ENCODE measurements around the gene AGAP3.

The AGAP3 gene

DNA sequence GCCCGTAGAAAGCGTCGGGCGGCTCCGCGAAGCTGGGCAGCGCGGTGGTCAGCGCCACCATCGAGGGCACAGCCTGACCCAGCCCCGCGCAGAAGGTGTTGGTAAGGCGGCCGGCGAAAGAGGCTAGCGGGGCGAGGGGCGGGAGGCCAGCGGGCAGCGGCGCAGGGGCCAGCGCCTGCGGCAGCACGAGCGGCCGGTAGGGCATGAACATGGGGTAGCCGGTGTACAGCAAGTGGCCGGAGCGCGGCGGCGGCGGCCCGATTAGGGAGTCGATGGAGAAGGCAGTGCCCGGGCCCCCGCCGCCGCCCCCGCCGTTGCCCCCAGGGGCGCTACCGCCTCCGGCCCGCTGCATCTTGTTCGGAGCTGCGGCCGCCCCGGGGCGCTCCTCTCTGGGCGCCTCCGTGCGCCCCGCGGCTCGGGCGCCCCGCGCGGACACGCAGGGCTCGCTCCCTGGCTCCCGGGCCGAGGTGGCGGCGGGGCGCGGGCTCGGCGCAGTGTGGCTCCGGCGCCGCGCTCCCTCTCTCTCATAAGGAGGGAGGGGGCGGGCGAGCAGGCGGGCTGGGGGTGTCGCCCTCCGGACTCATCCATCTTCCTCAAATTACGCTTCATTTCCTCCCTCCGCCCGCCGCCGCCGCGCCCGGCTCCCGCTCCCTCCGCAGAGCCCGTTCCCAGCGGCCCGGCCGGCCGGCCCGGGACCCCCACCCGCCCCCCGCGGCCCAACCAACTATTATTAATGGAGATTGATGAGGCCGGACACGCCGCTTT is 81.1 kb downstream of the AGAP3 start, which contains the start of gene GBX1:
GBX1 (minus strand) TSS at position 498 of the 765 bp plus-strand sequence; CDS start at position 352, 146 bp downstream.
- no peak for DNase-seq (ENCODE audit: low read depth)

DNA sequence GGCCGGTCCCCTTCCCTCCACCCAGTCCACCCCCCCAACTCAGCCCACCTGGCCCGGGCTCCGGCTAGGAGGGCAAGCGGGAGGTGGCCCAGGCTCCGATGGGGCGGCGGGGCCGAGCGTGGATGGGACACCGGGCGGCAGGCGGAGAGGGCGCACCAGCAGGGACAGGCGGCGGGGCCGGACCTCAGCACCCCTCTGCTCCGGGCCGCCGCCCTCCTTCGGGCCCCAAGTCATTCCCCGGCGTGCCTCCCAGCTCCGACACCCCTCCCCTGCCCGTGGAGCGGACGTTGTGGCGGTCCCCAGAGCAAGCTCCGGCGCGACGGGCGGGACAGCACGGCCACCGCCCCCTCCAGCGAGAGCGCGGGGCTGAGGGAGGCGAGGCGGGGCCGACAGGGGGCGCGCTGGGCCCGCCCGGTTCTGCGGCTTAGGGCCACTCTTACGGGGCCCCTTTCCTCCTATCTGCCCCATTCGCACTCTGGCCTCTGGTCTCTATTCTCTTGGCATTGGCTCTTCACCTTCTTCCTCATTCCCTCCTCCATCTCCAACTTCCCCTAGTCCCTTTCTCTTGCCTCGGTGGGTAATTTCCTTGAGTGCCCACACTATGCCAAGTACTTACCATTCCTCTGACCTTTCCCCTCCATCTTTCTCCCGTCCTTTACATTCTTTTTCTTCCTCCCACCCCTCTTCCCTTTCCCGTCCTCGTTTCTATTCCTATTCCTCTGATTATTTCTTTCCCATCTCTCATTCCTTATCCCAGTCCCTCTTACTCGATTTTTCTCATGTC is 81.9 kb downstream of the AGAP3 start:
- no peak for DNase-seq (ENCODE audit: low read depth)

DNA sequence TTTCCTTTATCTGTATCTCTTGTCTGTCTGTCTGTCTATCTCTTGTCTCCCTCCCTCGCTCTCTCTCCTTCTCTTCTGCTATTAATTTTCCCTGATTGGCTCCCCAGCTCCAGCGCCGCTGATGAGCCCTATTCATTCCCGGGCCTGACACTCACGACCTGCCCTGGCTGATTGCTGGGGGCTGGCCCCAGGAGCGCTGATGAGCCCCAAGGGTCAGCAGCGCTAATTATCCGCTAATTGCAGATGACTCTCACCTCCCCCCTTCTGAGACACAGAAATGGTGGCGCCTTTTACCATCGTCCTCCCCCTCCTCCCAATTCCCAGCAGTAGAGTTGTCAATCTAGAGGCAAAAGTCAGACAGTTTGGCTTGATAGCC is 82.5 kb downstream of the AGAP3 start:
- no peak for DNase-seq (ENCODE audit: low read depth)

DNA sequence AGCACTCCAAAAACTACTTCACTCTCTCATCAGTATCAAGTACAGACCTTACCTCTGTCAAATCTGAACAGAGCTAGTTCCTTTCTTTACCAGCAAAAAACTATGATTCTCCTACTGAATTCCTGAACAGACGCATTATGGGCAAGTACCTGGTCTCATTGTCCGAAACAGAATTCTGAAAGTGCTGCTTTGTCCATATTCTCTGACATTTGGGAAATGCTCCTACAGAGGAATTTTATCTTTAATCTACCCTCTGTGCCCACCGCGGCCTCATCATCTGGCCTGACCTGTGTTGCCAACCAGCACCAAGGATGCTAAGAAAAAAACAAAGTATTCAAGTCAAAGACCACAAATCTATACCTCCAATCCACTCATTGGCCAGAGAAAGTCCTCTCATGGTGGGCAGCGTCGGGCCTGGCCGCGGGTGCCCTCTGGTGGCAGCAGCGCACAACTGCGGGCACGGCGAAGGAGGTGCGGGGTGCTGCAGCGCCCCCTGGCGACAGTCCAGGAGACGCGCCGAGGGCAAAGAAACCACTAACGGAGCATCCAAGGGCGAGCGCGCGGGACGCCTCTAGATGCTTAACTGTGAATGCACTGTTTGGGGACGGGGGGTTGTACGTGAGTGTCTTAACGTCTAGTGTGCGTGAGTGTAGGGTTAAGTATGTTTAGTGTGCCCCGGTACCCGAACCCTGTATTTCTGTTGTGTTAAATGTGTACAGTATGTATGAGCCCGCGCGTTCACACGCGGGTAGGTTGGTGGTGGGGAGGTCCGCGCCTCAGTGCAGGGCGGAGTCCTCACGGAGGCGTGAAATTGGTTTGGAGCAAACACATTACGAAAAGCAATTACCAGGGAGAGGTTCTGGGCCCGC is 86.2 kb downstream of the AGAP3 start:
- DNase-seq (ENCODE audit: low read depth) = no peak

DNA sequence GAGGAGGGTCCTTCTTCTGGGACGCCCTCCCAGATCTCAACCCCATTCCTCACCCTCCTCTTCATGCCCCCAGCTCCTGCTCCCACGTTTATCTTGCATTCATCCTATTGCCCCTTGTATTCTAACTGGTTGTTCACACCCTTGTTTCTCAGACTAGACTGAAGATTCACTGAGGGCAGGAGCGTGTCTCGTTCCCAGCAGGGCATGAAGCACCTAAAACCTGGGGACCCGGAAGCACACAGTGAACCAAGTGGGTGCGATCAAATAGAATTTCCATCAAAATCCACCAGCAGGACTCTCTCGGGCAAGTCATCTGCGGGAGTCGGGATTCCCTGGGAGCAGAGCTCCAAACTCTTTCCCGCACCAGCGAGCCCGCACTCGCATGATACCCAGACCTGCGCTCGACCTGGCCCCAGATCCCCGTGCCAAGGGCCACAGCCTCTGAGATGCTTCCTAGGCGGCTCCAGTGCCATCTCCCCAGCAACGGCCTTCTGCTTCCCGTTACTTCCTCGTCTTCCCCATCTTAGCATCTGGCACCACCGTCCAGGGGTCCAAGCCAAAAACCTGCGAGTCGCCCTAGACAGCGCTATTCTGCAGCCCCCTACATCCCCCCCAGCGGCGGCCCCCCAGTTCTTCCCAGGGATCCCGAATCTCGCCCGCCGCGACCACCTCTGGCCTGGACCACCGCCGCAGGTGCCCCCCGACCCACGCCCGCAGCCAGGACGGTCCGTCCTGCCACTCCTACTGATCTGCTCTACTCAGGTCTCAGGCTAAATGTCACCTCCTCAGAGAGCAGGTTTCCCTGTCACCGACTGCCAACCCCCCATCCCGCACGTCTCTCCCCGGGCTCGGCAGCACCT is 87.3 kb downstream of the AGAP3 start:
- DNase-seq (ENCODE audit: low read depth) = no peak

DNA sequence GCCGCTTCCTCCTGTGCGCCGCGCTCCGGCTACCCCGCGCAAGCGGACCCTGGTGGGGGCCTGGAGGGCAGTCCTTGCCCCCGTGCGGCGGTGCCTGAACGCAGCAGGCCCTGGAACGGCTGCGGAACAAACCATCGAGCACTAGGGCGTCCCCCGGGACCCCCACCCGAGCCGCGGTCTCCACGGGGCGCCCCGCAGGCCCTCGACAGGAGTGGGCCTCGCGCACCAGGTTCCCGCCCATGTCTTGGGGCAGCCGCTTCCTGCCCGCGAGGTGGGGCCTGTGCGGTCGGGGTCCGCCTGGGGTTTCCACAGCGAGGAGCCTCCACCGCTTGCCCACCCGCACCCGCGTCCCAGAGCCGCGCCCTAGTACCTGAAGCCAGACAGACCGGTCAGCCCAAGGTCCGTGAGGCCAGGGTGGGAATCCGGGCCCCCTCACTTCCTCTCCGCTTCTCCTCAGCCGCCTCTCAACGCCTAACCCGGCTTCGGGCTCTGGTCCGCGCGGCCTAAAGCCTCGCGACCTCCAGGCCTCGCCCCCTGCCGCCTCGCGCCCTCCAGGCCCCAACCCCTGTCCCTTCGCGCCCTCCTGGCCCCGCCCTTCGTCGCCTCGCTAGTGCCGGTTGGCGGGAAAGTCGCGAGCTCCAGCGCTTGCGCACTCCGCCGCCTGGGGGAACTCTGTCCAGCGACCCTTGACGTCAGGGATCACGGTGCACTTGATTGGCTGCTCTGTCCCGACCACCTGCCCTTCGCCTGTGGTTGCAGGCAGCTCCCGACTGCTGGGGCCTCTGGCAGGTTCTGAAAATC is 88.2 kb downstream of the AGAP3 start:
- DNase-seq (ENCODE audit: low read depth) = no peak

DNA sequence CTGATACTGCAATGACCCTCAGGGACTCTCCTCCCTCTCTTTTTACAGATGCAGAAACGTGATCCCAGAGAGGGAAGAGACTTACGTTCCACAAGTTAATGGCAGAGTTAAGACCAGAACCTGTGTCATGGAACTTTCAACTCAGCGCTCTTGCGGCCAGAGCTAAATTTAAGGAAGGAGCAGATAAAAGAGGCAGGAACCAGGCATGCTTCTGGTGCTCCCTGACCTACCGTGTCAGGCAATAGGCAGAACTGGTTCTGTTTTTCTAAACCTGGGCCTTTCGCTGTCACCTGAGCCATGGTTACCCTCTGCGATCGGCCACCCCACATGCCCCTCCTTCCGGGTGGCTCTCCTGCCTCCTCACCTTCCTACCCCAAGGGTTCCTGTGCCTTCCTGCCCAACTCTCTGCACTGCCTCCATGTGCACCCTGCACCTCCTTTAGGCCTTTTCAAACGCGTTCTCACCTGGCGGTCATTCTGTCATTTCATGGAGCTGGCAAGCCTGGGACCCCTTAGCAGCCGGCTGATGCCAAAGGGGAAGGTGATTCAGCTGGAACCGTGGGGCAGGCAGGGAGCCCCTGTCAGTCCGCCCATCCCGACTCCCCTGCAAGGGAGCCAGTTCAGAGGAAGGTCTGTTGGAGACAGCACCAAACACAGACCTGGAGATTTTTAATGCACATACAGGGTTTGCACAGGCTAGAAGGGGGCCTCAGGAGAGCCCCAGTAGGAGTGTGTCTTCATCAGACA is 88.9 kb downstream of the AGAP3 start:
- DNase-seq (ENCODE audit: low read depth) = no peak

DNA sequence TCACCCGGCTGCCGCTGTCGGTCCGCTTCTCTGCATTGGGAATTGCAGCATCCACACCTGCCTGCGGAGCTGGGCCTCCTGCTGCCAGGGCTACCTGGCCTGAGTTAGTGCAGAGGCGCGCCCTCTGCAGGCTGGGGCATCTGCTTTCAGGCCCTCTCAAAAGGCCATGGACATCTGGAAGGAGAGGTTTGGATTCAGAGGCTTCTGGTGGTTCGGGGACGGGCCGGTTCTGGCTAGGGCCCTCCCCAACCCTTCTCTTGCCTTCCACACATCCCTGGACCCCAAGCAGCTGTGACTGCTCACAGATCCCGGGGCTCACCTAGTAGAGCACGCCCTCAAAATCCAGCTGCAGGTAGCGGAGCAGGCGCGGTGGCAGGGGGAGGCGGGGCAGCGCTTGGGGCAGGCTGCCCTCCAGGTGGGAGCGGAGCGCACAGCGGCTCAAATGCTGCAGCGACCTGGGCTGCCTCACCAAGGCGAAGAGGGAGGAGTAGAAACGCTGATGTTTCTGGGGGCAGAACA is 89.6 kb downstream of the AGAP3 start:
- no peak for DNase-seq (ENCODE audit: low read depth)

DNA sequence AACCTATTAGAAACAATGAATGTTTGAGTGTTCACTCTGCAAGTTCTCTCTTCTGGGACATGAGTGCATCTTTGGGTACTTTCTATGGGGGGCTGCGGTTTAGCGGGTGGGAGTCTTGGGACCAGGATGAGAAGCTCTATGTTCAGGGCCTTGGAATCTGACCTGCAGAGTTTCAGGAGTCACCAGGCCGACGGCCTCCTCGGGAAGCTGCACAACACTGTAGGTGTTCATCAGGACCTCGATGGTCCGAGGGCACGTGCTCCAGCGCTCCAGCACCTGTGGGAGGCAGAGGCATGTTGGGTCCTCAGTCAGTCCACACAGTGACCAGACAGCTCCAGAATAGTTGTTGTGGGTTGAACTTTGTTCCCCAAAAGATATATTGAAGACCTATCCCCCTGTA is 90.1 kb downstream of the AGAP3 start:
- DNase-seq (ENCODE audit: low read depth) = no peak

DNA sequence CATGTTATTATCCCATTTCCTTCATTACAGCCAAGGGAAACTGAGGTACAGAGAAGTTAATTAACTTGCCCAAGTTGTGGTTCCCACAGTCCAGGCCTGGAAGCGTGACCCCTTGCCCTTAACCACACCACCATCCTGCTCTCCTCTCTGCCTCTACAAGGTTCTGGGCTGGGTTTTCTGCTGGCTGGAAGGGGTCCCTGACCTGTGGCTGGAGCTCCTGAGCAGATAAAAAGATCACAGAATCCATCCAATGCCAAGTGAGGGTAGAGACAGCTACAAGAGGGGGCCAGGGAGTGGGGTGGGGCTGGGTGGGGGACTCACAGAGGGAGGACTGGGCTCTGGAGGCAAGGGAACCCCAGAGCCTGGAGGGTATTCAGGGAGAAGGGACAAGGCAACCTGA is 91.0 kb downstream of the AGAP3 start:
- no peak for DNase-seq (ENCODE audit: low read depth)

DNA sequence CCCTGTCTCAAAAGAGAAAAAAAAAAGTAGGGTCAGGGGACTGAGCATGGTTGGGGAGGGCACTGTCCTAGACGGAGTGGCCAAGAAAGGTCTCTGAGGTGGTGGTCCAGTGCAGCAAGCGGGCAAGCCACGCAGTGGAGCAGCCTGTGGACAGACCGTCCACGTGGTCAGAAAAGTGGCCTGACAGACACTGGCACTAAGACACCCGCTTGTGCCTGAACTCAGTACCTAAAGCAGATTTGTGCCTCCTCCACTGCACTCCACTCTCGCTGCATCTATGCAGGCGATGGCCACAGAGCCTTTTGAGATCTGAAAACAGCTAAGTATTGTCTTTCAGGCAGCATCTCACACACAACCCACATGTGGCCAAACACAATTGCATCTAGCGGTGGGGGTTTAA is 92.0 kb downstream of the AGAP3 start:
- no peak for DNase-seq (ENCODE audit: low read depth)

DNA sequence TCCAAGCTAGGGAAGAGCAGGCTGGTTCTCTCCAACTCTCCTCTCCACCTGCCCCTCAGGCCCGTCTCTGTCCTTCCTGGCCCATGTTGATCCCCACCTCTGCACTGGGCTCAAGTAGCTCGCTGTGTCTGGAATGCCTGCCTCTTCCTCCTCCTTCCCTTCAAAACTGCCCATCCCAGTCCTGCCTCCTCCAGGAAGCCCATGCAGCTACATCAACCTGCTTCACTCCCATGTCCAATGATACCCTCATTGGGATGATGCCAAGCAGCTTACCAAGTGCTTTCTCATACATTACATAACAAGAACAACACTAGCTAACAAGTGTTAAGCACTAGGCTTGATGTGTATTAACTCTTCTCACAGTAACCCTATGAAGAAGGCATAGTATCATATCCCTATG is 92.6 kb downstream of the AGAP3 start:
- DNase-seq (ENCODE audit: low read depth) = no peak

DNA sequence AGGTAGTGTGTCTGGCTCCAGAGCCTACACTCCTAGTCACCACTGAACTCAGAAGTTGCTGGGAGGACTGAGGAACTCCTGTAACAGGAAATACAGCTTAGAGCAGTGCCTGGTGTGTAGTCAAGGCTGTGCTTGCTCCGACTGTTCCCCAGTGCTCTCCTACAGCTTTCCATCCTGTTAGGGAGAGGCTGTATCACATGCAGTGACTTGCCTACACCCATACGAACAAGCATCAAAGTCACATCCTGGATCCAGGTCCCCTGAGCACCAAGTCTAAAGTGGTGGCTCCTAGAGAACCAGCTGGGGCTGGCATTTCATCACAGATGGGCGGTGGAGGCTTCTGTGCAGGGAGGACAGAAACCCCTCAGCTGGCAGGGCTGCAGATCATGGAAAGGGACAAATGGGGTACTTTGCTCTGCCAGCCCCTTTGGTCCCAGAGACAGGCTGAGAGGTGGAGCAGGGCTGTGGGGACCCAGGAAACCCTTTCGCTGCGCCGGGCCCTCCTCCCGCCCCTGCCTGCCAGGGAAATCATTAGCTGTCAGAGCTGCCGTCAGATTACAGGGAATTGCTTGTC is 93.1 kb downstream of the AGAP3 start:
- DNase-seq (ENCODE audit: low read depth) = no peak

DNA sequence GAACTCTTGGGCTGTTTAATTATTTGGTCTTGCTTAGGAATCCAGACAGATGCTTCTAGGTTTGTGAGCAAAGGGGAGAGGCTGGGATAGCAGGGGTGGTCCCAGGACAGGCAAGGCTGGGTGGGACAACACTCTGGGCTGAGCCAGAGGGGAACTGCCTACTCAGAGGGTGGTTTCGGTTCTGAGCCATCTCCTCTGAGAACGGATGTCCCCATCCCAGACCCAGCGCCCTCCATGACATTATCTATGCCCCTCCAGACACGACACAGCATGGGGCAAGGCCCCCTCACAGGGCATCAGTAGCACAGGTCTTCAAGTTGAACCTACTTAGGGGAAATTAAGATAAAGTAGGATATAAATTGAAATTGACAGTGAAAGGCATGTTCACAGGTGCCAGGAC is 93.7 kb downstream of the AGAP3 start:
- DNase-seq (ENCODE audit: low read depth) = no peak

DNA sequence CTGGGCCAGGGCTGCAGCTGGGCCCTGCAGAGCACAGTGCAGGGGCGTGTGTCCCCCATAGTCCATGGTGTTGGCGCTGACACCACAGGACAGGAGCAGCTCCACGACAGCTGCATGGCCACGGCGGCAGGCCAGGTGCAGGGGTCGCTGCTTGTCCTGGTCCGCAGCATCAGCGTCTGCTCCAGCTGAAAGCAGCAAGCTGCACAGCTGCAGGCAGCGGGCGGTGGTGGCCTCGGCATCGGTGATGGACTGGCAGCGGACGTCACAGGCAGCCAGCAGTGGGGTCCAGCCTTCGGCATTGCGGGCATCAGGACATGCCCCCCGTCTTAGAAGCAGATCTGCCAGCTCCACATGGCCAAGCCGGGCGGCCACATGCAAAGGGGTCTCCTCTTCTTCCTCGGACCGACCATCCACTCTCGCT is 94.7 kb downstream of the AGAP3 start:
- no peak for DNase-seq (ENCODE audit: low read depth)

DNA sequence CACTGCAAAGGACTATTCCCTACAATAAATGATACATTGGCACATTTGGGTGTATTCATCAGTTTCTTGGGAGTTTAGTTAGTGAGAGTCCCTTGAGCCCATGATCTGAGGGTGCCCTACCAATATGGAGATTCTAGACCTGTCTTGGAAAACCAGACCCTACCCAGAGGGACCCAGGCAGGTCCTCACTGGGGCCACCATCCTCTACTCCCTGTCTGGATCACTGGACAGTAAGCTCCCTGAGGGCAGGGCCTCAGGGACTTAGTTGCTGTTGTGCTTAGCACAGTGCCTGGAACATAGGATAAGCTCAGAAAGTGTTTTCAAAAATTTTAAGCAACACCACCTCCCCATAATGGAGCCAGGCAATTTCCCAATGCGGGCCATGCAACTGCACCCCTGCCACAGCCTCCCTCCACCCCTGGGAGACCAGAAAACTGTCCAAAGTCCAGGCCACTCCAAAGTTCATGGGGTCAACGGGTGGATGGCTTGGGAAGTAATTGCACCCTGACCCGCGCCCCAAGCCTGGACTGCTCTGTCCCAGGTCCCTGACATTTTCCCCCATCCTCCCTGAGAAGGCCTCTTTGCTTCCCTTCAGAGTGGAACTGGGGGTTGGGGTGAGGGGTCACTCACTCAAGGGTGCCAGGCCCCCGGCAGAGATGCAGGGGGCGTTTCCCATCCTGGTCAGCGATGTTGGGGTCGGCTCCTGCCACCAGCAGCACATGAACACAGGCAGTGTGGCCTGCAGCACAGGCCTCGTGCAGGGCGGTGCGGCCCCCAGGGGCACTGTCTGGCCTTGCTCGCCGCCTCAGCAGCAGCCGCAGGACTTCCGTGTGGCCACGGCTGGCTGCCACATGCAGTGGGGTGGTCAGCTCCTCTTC is 99.7 kb downstream of the AGAP3 start:
- no peak for DNase-seq (ENCODE audit: low read depth)

DNA sequence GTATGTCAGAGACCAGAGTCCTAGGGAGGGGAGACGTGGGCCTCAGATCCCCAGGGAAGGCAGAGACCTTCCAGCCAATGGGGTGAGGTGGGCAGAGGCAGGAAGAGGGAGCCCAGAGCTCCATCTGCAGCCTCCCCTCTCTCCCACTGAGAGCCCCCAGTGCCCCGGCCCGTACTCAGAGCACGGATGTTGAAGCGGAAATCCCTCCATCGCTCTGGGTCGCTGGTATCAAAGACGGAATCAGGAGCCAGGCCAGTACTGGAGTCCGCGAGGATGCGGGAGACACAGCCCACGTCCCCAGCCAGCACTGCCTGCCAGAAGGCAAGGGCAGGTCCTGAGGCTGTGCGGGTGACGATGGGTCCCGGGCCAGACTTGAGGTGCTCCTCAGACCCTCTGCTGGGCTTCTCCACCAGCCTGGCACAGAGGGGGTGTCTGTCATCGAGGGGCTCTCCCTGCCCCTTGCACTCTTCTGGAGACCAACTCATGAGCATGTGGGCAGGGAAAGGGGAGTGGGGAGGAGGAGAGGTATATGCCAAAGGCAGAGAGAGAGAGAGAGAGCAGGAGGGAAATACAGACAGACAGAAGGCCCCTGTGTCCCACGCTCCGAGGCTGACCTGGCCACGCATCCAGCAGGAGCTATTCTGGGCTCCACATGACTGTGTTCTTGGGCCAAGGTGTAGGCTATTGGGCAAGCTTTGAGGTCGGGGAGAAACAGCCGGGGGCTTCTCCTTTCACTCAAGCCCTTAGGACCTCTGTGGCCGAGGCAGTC is 100.5 kb downstream of the AGAP3 start, which contains the start of gene ASB10:
ASB10 (minus strand) TSS at position 611 of the 769 bp plus-strand sequence; CDS start at position 491, 120 bp downstream.
- no peak for DNase-seq (ENCODE audit: low read depth)

Measured in HS-27A (cell line).